HG03025 (cell line): ENCODE measurements around the gene CLK4.

Experiments
- ATAC-seq: cut with Tn5 transposase; IDR thresholded peaks from one replicate; pipeline ENCODE4 v1.9.1; 2021; ENCODE audit warnings: mild to moderate bottlenecking, moderate library complexity; ENCODE audit not compliant: unreplicated experiment, low FRiP score

The CLK4 gene

DNA sequence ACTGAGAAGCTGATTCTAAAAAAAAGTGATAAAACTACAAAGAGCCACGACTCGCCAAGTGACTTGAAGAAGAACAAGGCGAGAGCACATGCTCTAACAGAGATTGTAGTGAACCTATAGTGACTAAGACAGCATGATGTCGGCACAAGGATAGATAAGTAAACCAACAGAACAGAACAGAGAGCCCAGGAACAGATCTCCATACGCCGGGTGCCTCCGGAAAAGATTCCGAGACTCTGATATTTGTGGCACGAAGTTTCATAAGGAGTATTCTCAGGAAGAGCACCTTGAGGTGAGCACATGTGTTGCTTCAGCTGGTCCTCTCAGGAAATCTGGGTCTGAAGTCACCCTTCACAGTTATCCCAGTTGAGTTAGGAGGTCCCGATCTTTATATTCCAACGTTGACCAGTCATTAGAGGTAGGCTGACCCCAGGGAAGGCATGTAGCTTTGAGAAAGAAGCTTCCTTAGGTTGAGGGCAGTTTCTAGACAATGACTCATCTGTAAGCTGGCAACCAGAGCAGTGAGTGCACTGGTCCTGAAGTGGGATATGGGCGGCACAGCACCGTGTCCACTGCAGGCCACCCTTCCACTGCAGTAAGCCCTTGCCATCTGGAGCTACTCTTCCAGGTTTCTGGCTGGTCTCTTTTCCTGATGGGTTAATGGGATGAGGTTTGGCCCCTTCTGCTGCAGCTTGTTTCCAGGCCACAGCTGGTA is 13.6 kb upstream of the CLK4 start:
- ATAC-seq, result no peak

DNA sequence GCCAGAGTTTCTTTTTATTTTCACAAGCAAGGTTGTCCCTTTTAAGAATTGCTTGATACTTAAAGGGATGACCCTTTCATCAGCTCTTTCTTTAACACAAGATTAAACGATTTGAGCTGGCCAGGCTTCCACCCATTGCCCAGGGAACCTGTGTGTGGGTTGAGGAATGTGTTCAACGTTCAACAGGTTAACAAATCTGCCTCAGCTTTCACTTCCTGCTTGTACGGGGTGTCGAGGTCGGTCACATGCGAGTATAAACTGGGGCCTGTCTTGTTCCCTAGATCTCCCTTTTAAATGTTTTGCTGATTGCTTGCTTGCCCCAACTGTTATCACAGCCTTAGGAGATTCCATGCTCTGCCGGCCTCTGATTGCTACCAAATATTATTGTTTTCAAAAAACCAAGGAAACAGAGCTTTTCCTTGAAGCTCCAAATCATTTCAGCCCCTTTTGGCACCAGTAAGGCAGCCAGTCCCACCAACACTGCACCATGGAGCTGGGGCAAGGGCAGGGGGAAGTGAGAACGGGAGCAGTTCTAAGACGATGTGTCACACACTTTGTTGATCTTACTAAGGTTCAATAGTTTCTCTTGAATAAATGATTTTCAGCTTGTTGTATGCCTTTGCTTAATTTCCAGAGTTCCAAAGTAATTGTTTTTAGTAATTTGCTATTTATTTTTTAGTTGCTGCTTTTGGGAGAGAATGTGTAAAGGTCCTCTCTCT is 10.7 kb upstream of the CLK4 start:
- ATAC-seq, result no peak

DNA sequence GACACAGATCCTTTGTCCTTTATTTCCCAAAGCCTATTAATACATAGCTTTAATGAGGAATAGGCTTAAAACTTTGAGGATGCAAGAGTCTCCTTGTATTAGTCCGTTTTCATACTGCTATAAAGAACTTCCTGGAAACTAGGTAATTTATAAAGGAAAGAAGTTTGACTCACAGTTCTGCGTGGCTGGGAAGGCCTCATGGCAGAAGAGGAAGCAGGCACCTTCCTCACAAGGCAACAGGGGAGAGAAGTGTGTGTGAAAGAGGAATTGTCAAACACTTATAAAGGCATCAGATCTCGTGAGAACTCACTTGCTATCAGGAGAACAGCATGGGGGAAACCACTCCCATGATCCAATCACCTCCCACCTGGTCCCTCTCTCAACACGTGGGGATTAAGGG is 5.4 kb upstream of the CLK4 start:
- no peak for ATAC-seq

DNA sequence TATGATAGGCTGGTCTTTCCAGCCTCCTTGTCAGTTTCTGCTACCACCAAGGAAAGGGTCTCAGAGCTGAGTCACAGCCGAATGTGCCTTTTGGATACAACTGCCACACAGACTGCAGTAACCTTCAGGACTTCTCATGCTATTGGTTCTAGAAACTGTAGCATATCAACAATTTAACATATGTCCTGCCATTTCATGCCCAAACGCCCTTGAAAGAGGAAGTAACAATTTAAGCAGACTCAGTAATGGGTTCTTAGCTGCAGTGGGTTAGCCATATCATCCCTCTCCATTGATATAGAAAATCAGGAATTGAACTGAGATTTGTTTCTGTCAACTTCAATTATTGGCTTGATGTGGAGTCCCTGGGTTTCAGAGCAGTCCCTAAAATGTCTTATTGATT is 4.1 kb upstream of the CLK4 start:
- ATAC-seq, result no peak

DNA sequence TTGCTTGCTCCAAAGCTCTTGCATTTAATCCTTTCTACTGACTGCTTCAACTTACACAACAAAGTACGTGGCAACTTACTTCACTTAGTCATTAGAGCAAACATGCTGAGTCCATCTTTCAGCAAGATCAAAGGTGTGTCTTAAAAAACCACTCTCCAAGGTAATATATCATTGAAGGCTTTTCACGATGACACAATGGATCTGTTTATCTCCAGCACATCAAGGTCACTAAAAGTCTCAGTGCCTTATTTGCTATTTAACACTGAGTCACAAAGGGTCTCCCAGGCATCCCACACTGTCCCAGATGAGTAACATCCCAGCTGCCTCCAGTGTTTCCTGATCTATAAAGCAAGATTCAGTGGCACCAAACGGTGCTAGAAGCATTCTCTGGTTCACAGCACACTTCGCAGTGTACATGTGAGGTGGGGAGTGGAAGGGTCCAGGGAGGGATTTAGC is 3.7 kb upstream of the CLK4 start:
- ATAC-seq, result no peak

DNA sequence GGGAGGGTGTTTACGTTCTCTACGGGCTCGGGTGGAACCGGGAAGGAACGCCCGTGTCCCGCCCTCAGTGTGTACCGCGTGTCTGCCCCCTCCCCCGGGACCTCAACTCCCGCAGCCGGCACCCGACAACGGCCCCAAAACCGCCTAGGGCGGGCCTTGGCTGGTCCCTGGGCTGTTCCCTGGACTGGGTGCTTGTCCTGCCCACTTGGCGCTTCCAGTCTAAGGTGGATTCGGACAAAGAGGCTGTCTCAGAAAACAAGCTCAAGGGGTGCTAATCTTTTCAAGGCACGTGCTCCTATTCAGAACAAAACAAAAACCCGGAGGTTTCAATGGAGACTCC is 379 bp upstream of the CLK4 start:
- ATAC-seq, result no peak

DNA sequence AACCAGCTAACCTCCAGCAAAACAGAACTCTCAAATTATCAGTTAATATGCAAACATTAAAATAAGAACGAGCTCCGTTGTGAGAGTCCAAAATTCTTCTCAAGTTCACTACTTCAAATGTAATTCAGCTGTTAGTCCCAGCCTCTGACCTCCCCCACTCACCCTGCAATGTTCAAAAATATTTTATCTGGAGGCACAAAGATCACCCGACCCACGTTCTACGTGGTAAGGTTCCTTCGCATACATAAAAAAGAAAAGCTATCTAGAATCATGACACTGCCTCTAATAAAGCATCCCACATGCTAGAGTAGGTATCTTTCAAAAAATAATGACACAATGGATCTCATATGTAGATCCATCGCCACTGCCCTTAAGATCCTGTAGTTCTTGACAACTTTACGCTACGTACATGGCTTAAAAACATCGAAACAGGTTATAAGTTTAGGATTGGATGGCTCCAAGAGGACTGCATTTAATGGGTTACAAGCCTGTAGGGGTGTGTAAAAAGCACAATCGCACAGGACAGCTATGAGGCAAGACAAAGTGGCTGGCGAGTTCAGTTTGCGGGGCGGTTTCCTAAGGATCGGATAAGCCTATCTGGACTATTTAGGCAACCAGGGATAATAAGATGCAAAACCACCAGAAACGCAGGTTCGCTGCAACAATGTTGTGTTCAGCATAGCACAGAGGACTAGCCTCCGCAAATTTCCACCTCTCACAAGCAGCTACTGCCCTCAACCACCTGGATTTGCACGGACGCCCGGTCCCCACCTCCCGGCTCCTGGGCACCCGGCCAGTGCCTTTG is 969 bp downstream of the CLK4 start:
- ATAC-seq, result peak; percentile 6

DNA sequence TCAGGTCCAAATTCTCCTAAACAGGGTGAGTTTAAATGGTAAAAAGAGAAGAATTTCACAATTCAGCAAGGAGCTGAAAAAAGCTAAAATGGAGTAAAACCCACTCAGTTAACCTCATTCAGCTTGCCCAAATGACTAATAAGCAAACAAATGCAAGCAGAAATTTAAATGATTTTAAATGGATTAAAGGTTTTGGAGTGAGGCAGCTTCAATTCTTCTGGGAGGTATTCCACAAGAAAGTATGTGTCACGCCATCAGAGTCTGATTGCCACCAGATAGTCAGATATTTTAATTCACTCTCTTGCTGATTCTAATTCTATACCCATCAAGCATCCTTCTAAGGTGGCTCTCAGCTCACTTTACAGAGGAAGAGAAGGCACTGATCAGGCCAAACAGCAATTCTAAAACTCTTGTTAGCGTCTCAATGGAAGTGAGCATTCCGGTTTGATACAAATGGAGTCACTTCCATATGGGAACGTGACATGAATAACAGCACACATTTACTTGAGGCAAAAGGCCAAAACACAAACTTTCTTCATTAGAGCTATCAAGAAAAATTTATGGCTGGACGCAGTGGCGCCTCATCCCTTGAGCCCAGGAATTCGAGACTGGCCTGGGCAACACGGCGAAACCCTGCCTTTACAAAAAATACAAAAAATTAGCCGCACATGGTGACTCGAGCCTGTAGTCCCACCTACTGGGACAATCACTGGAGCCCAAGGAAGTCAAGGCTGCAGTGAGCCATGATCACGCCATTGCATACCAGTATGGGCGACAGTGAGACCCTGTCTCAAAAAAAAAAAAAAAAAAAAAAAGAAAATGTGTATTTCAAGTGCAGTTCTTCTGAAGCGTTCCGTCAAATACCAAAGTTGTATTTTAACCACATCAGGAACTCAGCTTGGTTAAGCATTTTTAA is 2.0 kb downstream of the CLK4 start:
- no peak for ATAC-seq

DNA sequence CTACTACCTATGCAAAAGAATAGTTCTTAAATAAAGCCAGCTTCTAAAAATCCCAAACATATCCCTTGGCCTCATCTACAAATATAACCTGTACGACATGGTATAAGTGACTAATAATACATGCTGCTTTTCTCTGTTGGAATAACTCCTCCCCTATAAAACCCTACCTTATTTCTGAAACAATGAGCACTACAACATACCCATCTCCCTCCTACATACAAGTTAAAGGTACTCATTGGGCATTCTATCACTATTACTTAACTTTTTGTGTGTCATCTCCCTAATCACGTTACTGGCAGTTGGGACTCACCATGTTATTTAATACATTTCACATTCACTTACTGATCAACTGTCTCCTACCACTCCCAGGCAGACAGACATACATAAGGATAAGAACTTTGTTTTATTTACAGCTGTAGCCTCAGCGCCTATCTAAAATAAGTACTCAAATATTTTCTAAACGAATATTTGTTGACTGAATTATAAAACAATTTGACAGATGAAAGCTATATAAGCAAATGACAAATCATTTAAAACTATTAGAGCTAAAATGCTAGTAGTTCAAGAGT is 4.1 kb downstream of the CLK4 start:
- no peak for ATAC-seq

DNA sequence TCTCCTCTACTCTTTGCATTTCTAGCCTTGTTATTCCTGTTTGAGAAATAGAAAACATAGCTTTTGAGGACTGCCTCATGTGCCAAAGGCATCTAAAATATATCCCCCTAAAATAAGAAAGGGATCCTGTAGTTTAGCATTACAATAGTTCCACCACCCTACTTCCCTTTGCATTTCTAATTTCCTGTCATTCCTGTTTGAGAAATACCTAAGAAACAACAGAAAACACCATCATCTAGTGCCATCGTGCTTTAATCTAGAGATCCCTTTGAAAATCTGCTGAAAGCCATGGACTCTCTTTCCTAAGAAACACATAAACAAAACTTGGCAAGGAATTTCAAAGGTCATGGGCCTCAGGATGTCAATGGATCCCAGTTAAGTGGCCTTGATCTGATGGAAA is 7.5 kb downstream of the CLK4 start:
- ATAC-seq, result no peak

DNA sequence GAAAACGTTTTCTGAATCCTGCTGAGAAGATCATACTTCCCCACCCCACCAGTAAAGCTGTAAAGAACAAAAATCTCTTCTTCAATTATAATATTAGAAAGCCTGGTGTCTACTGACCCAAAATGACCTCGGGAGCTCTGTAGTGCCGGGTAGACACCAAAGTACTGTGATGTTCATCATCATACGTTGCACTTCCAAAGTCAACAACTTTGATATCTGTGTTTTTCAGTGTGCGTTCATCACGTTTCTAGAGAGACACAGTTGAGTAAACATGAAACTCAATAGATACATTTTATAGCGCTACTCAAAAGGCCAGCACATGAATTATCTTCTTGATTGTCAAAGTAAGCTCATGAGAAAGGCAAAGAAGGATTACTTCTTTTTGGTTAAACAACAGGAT is 14.6 kb downstream of the CLK4 start:
- no peak for ATAC-seq

DNA sequence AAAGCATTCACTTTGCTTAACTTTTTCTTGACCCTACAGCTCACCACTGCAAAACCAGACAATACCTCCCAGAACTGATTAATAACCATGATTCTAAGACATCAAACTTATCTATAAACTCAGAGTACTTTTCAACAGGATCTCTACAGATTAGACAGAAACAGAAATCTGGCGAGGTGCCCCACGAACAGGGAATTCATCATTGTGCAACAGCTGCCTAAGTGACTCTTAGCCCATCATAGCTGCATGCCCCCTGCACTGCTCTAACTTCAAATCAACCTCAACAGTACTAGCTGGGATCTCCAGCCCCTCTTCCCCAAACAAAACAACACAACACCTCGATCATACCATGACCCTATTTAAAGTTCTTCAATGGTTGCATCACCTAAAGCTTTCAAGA is 20.6 kb downstream of the CLK4 start:
- ATAC-seq, result no peak

DNA sequence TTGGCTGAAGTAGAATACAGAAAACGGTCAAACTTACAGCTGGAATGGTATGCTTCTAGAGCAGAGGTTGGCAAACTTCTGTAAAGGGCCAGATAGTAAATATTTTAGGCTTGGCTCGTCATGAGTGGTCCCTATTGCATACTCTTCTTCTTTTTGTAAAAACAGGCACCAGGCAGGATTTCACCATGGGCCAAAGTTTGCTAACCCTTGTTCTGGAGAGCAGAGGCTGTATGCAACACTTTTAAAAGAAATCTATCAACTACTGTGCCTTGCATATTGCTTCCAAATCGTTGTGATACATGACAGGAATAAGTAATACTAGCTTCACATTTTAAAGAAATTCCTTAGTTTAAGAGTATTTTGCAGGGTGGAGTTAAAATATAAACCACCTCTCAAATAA is 21.1 kb downstream of the CLK4 start:
- ATAC-seq, result no peak

DNA sequence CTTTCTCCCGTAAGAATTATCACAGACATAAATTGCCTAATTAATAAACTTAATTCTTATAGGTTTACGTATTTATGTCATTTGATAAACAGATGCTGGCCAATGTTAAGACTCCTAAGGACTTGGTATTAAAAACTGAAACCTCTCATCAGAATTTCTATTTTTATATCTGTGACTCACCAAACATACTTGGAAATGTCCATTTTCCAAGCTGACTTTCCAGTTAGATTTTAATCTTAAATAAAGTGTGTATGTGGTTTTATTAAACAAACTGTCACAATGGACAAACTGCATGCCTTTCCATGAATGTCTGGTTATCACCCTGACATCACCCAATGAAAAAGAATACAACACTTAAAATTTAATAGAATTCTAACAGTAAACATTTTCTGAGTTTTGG is 24.1 kb downstream of the CLK4 start:
- ATAC-seq, result no peak

DNA sequence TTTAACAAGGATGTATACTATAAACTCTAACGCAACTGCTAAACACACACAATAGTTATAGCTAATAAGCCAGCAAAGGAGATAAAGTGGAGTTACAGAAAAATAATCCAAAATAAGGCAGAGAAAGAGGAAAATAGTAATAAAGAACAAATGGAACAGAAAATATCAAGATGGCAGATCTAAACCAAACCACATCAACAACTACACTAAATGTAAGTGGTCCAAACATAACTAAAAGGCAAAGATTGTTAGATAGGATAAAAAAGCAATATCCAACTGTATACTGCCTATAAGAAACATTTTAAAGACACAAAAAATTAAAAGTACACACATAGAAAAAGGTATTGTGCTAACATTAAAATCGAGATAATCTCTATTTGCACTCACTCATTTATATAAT is 31.1 kb downstream of the CLK4 start:
- ATAC-seq, result no peak

DNA sequence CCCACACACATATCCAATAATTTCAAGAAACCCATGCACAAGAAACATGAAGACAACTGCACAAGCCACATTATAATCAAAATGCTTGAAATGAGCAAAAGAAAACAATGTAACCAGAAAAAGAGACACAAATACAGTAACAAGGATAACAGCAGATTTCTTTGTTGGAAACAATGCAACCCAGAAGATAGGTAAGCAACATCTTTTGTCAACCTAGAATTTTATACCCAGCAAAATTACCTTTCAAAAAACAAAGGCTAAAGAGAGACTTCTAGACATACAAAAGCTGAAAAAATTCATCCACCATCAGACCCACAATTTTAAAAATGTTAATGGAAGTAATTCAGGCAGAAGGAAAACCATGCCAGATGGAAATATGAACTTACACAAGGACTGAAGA is 31.7 kb downstream of the CLK4 start:
- no peak for ATAC-seq

DNA sequence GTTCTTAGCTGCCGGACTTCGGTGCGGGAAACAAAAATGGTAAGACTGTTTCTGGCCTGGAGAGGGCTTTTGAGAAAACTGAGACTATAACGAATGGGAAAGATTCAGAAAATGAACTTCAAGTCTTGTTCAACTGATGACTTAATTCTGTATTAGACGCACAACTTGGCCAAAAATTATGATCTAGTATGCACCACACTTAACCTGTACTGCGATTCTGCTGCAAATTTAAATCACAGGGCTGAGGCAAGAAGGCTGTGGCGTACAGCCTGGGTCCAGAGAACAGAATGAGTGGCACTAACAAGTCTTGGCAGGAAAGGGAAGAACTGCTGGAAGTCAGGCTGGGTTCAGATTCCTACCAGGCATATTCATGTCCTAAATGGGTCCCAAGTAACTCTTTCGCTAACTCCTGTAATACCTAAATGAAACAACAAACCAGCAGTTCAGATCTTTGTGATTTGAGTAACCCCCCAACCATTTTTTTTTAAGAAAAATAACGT is 35.9 kb downstream of the CLK4 start:
- no peak for ATAC-seq

DNA sequence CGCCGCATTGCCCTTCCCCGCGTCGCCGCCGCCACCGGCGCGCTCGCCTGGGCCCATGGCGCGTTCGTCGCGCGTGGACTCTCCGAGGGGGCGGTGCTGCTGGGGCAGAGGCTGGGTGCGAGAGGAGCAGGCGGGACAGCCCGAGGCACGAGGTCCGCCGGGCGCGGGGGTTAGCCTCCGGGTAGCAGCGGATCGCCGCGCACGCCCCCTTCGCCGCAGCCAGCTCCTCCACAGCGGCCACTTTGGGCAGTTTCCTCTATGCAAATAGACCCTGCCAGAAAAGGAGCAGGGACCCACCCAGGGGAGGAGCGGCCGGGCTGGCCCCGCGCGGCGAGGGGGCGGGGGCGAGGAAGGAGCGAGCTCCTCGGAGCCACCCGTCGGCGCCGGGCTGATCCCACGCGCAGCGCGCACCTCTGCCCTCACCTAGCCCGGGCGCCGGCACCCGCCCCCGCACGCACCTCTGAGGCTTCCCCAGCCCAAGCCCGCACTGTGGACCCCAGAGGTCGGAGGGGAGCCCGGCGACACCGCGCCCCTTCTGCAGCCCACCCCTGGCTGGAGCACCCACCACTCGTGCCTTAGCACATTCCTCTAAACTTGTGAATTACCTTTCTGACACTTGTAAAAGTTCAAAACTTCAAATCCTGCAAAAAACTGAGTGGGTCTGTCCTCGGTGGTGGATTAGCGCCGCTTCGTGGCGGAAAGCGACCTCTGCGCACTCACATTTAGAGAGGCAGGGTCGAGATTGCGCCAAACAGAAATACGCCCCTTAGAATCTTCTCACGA is 36.5 kb downstream of the CLK4 start, which contains the start of gene COL23A1:
Gene COL23A1, minus strand, starts transcription at position 253 of the 783 bp plus-strand sequence.
- peak; percentile 58 for ATAC-seq
